HUES64 (cell line): ENCODE data around the gene SIAH2.

ENCODE experiments used
- H3K27ac ChIP-seq: 2 replicates; pipeline ENCODE4 v1.7.0; 2013; ENCODE audit warnings: low read depth, low read length, inconsistent platforms
- H3K27me3 ChIP-seq: 2 replicates; pipeline ENCODE4 v1.6.1; 2013; ENCODE audit warnings: mild to moderate bottlenecking, low read length; ENCODE audit not compliant: insufficient read depth
- H3K36me3 ChIP-seq: 2 replicates; pipeline ENCODE4 v1.6.1; 2013; ENCODE audit warnings: mild to moderate bottlenecking, low read length; ENCODE audit not compliant: insufficient read depth
- H3K4me1 ChIP-seq: 2 replicates; pipeline ENCODE4 v1.6.1; 2013; ENCODE audit warnings: mild to moderate bottlenecking, low read length, moderate library complexity; ENCODE audit not compliant: insufficient read depth
- H3K4me3 ChIP-seq: 2 replicates; pipeline ENCODE4 v1.5.1; 2013; ENCODE audit warnings: mild to moderate bottlenecking, low read length, moderate library complexity
- H3K9ac ChIP-seq: 2 replicates; pipeline ENCODE4 v1.6.1; 2013; ENCODE audit warnings: mild to moderate bottlenecking, low read depth, low read length
- H3K9me3 ChIP-seq: 2 replicates; pipeline ENCODE4 v1.6.1; 2013; ENCODE audit warnings: low read depth, low read length; ENCODE audit not compliant: insufficient read depth
- whole genome bisulfite sequencing: fragments of 150-250, 120-280 bp; methylation state at CpG from one replicate; pipeline ENCODE4 v1.1.7; 2013; ENCODE audit warnings: missing lambda C conversion rate; 5-methylcytosine and 5-hydroxymethylcytosine counted together

SIAH2 gene

DNA sequence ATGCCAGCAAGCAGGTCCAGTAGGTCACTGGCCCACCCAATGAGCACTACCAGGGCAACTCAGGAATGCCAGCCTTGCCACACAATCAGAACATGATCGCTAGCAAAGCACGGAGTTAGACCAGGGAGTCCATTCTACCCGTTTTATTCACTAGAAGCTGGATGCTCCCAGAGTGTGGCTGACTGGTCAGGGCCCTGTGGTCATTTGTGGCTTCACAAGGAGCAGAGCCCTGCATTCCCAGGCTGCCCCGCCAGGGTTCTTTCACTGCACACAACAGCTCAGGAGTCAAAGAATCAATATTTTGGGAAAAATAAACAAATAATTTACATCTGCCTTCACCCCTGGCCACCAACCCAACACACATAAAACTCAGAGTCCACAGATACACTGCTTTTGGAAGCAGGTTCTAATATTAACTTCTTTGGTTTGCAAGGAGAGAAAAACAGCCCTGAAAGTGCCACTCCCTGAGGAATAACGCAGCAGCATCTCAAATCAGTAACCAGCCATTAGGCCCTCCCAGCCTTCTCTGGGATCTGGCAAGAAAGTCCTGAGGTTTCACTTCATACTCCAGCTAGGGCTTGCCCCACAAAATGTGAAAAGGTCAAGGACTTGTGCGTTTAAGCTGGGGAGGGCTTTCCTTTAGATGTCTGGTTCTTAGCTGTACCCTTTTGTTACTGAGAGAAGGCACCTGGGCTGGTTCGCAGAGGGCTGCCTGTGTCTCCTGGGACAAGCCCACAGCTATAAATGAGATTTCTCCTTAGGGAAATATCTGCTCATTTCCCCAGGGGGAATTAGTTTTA, 16.0 kb downstream of the SIAH2 start:
- no peak overlapping the region for H3K9ac ChIP-seq
- no peaks in the 10 kb centered on the region for H3K9me3 ChIP-seq
- H3K27ac ChIP-seq, result no peak overlapping the region
- no peak overlapping the region for H3K4me3 ChIP-seq
- no peaks in the 10 kb centered on the region; the same call in 1 of the 2 replicates for H3K36me3 ChIP-seq
- 0 out of 2 replicates have a peak, but pooled peaks cover 11% of the 10 kb centered on the region for H3K4me1 ChIP-seq
- H3K27me3 ChIP-seq, result no peaks in the 10 kb centered on the region
- 92% methylated on average over 7 of the region's 7 CpGs for WGBS

DNA sequence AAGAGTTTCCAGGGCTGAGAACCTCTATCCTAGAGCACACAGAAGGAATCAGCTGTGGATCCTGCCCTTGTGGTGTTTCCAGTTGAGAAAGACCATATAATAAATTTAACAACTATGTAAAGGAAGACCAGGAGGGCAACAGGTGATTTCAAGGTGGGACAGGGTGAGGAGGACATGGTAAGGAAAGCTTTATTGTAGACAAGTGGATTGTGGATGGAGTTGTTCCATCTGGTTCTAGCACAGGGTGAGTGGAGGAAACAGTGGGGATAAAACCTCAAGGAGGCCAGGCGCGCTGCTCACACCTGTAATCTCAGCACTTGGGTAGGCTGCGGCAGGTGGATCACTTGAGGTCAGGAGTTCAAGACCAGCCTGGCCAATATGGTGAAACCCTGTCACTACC, 17.1 kb downstream of the SIAH2 start:
- WGBS, result 98% methylated on average over 3 of the region's 3 CpGs
- Histone ChIP-seq H3K9me3 (no peaks in the 10 kb centered on the region), H3K27ac (no peak overlapping the region), H3K4me3 (no peak overlapping the region), H3K4me1 (0 out of 2 replicates have a peak, but pooled peaks cover 6% of the 10 kb centered on the region), H3K9ac (no peak overlapping the region), H3K27me3 (no peaks in the 10 kb centered on the region), H3K36me3 (no peaks in the 10 kb centered on the region; the same call in 1 of the 2 replicates)

DNA sequence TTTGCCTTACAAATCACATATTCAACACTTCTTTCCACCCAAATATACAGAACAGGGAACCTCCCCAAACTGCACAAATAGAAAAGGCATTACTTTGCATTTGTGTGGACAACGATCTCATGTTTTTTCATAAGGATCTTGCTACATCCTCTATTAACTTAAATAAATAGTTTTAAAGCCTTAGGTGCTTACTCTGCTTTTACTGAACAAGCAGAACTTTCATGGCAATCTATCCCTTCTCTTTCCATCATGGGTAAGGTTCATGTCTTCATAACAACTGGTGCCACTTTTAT, 18.1 kb downstream of the SIAH2 start:
- no peaks in the 10 kb centered on the region for H3K27me3 ChIP-seq
- no peaks in the 10 kb centered on the region for H3K9me3 ChIP-seq
- 0 out of 2 replicates have a peak, but pooled peaks cover 6% of the 10 kb centered on the region for H3K4me1 ChIP-seq
- no peak overlapping the region for H3K9ac ChIP-seq
- no peaks in the 10 kb centered on the region; the same call in 1 of the 2 replicates for H3K36me3 ChIP-seq
- no peak overlapping the region for H3K4me3 ChIP-seq
- 95% methylated on average over 1 of the region's 1 CpG for WGBS
- H3K27ac ChIP-seq, result no peak overlapping the region

DNA sequence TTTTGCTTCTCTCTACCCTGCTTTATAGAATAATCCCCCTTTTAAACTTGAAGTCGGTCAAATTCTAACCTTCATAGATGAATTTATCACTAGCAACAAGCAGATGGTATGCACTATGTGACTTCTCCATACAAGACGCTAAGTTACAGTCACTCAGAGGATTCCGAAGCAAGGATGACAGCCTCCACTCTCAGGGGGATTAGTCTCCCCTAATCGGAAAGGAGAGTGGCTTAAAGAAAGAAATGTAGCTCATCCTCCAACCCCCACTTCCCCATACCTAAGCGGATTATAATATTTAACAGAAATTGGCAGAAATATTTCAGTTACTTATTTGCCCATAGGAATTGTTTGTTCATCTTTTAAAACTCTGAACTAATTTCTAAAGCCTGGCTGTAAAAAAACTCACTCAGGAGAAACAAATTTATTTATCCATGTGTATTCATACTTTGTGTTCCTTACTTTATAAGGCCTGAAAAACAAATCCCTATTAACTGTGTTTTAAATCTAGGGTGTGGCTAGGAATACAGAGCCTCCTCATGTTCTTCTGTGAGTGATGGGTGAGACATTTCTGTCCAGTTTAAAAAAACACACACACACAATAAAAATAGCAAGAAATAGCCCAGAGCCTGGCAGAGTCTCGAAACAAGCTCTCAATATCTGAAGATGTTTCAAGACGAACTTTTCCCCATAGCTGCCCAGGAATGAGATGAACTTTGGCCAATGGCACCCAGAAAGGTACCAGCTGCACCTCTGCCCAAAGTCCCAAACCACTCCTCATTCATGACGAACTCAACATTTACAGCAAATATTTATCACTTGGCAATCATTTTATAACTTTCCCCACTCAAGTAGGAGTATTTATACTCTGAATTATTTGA, 18.7 kb downstream of the SIAH2 start:
- Histone ChIP-seq H3K9ac (no peak overlapping the region), H3K4me1 (0 out of 2 replicates have a peak, but pooled peaks cover 6% of the 10 kb centered on the region), H3K4me3 (no peak overlapping the region), H3K27me3 (no peaks in the 10 kb centered on the region), H3K9me3 (no peaks in the 10 kb centered on the region), H3K36me3 (no peaks in the 10 kb centered on the region; the same call in 1 of the 2 replicates), H3K27ac (no peak overlapping the region)
- 86% methylated on average over 7 of the region's 8 CpGs for WGBS

DNA sequence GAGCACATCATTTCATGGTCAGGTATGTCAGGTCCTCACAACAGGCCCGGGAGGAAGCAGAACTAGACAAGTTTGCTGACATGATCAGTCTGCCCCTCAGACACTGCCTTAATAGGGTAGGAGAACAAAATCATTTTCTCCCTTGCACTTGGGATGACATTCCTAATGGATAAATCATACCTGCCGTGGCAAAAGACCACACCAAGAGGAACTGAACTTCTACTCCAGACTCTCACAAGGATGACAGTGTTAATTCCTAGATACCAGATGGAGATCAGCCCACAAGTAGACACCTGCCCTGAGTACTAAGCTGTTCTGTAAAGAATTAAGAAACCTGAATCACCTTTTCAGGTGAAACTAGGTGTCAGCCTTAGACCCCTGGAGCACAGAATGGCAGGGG, 19.5 kb downstream of the SIAH2 start:
- H3K4me3 ChIP-seq, result no peak overlapping the region
- no peak overlapping the region for H3K9ac ChIP-seq
- H3K27ac ChIP-seq, result no peak overlapping the region
- no peaks in the 10 kb centered on the region for H3K27me3 ChIP-seq
- 88% methylated on average over 2 of the region's 2 CpGs for WGBS
- H3K4me1 ChIP-seq, result peaks cover 6% of the 10 kb centered on the region
- H3K36me3 ChIP-seq, result no peaks in the 10 kb centered on the region; the same call in 1 of the 2 replicates
- no peaks in the 10 kb centered on the region for H3K9me3 ChIP-seq

DNA sequence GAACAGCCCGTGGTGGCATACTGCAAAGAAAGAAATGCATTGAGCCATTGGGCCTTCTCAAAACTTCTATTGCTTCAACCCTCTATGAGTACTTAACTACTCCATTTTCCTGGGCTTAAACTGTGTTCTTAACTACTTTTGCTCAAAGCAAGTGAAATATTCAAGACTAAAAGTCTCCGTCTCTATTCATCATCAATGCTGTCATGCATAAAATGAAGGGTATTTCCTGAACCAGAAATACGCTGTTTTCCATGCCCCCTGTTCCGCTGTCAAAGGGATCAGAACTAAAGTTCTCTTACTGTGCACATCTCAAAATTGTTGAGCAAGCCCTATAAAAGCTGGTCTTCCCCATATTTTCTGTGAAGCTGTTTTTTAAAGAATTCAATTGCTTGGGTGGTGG, 20.3 kb downstream of the SIAH2 start:
- Histone ChIP-seq H3K4me1 (peaks cover 14% of the 10 kb centered on the region), H3K4me3 (no peak overlapping the region), H3K36me3 (no peaks in the 10 kb centered on the region; the same call in 1 of the 2 replicates), H3K27me3 (no peaks in the 10 kb centered on the region), H3K27ac (no peak overlapping the region), H3K9me3 (no peaks in the 10 kb centered on the region), H3K9ac (no peak overlapping the region)
- WGBS, result 97% methylated on average over 4 of the region's 4 CpGs

DNA sequence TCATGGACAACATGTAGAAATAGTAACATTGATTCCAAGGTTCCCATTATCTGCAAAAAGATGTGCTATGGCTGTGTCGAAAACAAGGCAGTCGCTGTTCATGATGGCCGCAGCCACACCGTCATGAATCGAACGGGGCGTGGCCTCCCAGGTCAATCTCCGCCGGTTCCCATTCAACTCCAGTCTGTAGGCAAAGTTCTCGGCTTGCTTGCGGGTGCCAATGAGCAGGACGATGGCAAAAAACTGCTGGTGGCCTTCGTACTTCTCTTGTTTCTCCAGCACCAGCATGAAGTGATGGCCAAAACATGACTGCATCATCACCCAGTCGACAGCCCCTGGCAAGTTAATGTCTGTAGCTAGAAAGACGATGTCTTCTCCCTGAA, 20.8 kb downstream of the SIAH2 start:
- 94% methylated on average over 15 of the region's 15 CpGs for WGBS
- no peak overlapping the region for H3K4me3 ChIP-seq
- no peaks in the 10 kb centered on the region; the same call in 1 of the 2 replicates for H3K36me3 ChIP-seq
- H3K9ac ChIP-seq, result no peak overlapping the region
- no peaks in the 10 kb centered on the region for H3K9me3 ChIP-seq
- peaks cover 17% of the 10 kb centered on the region for H3K4me1 ChIP-seq
- no peak overlapping the region for H3K27ac ChIP-seq
- H3K27me3 ChIP-seq, result no peaks in the 10 kb centered on the region

DNA sequence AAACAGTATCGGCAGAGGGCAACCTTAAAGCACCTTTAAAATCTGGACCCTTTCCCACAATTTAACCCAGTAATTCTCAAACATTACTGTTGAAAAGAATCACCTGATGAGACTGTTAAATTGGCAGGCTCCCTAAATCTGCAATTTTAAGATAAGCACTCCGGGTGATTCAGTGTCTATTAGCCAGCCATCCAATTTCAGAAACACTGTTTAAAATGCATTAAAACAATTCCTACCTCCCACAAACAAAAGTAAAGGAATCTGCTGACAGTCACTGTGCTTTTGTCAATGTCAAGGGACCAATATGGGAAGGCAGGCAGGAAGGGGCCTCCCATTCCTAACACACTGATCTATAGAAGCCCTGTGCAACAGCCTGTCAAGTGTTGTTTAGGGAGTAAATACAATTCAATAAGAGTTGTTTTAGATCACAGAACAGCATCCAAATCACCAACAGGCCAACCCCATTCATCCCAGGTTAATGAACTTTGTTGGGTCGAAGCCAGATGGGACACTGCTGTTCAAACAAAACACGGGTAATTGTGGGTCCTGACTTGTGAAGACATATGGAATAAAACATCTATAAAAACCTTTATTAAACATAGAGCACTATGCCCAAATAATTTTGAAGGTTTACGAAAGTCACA, 21.4 kb downstream of the SIAH2 start:
- WGBS, result 94% methylated on average over 4 of the region's 5 CpGs
- peaks cover 17% of the 10 kb centered on the region for H3K4me1 ChIP-seq
- H3K27ac ChIP-seq, result no peak overlapping the region
- H3K9ac ChIP-seq, result no peak overlapping the region
- no peaks in the 10 kb centered on the region; the same call in 1 of the 2 replicates for H3K36me3 ChIP-seq
- no peaks in the 10 kb centered on the region for H3K9me3 ChIP-seq
- no peaks in the 10 kb centered on the region for H3K27me3 ChIP-seq
- no peak overlapping the region for H3K4me3 ChIP-seq

DNA sequence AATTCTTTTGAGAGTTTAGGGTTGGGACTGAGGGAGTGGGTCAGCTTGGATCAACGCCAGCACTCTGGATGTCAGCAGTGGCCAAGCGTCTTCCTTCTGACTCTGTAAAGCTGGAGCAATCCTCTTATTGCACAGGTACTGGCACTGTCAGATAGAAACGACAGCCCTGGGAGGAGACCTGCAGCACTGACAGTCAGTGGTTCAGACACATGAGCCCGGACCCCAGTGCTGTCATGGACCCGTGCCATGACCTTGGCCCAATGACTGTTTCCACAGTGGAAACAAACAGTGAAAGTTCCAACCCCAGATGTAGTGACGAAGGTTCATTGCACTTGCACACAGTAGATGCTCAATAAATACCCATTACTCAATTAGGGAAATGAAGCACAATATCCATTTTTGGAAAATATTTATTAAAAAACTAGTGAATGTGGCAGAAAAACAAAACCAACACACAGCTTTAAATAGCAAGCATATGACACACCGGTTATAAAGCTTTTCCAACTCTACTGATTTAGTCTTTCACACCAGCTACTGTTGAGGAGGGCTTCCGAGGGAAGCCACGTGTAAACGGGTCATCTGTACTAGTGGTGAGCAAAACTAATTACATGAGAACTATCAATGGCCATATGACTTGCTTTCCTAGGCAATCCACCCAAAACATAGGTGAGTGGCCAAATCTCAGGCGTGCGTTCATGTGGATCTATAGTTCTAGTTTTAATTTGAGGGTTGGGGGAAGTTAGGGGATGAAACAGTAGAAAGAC, 22.1 kb downstream of the SIAH2 start:
- Histone ChIP-seq H3K27ac (no peak overlapping the region), H3K9me3 (no peaks in the 10 kb centered on the region), H3K4me1 (peaks cover 23% of the 10 kb centered on the region), H3K27me3 (no peaks in the 10 kb centered on the region), H3K9ac (no peak overlapping the region), H3K4me3 (no peak overlapping the region), H3K36me3 (no peaks in the 10 kb centered on the region; the same call in 1 of the 2 replicates)
- 95% methylated on average over 12 of the region's 12 CpGs for WGBS

DNA sequence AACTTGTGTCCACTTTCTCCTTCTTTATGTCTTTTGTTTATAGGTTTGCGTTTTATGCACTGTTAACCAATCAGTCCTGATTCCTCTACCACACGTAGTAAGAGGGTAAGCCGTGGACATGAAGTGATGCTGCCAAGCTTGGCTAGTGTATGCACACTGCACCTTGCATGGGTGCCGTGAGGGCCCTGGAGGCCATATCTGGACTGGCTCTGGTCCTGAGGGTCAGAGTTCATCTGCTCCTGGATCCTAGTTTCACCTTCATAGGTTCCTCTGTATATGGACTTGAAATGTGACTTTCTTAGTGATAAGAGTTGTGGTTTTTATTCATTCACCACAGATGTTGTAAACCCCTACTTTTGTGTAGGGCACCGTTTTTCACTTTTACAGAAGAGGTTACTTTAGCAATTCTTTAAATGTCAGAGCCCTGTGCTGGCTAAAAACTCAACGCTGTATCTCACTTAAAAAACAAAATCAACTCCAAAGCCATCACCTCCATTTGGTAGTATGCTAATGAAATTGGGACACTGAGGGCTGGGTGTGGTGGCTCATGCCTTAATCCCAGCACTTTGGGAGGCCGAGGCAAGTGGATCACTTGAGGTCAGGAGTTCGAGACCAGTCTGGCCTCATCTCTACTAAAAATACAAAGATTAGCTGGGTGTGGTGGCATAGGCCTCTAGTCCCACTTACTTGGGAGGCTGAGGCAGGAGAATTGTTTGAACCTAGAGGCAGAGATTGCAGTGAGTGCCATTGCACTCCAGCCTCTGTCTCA, 22.9 kb downstream of the SIAH2 start:
- H3K9me3 ChIP-seq, result no peaks in the 10 kb centered on the region
- peaks cover 28% of the 10 kb centered on the region for H3K4me1 ChIP-seq
- no peak overlapping the region for H3K27ac ChIP-seq
- H3K4me3 ChIP-seq, result no peak overlapping the region
- WGBS, result 98% methylated on average over 7 of the region's 8 CpGs
- no peaks in the 10 kb centered on the region for H3K27me3 ChIP-seq
- no peaks in the 10 kb centered on the region; the same call in 1 of the 2 replicates for H3K36me3 ChIP-seq
- no peak overlapping the region for H3K9ac ChIP-seq
